HG03565 (cell line): ENCODE results near the gene NRXN3.

ENCODE experiments used
- ATAC-seq: cut with Tn5 transposase; IDR thresholded peaks from one replicate; pipeline ENCODE4 v1.9.1; 2021; ENCODE audit warnings: mild to moderate bottlenecking, moderate library complexity; ENCODE audit not compliant: unreplicated experiment

Gene NRXN3

GRCh38 chr14:78697341-78697740 is 527.2 kb downstream of the NRXN3 start:
- ATAC-seq = no peak

GRCh38 chr14:78698991-78699390 is 528.8 kb downstream of the NRXN3 start:
- ATAC-seq = no peak

- no peak for ATAC-seq
These were observed 530.1 kb downstream of the NRXN3 start for GRCh38 chr14:78700236-78700635.

GRCh38 chr14:78701246-78701645 is 531.1 kb downstream of the NRXN3 start:
- no peak for ATAC-seq

- ATAC-seq = no peak
These were observed 534.8 kb downstream of the NRXN3 start for GRCh38 chr14:78704965-78705364.

- no peak for ATAC-seq
These were observed 535.8 kb downstream of the NRXN3 start for GRCh38 chr14:78705989-78706388.

- no peak for ATAC-seq
These were observed 539.8 kb downstream of the NRXN3 start for GRCh38 chr14:78709795-78710557.

- ATAC-seq = no peak
These were observed 540.8 kb downstream of the NRXN3 start for GRCh38 chr14:78710963-78711362.

- ATAC-seq = no peak
These were observed 543.5 kb downstream of the NRXN3 start for GRCh38 chr14:78713716-78714115.

GRCh38 chr14:78714711-78715110 is 544.5 kb downstream of the NRXN3 start:
- ATAC-seq = no peak

- ATAC-seq = no peak
These were observed 551.7 kb downstream of the NRXN3 start for GRCh38 chr14:78721756-78722480.

- no peak for ATAC-seq
These were observed 554.9 kb downstream of the NRXN3 start for GRCh38 chr14:78725086-78725485.

GRCh38 chr14:78737116-78737515 is 566.9 kb downstream of the NRXN3 start:
- ATAC-seq = no peak

- ATAC-seq = no peak
These were observed 567.4 kb downstream of the NRXN3 start for GRCh38 chr14:78737601-78738000.

- ATAC-seq = no peak
These were observed 576.0 kb downstream of the NRXN3 start for GRCh38 chr14:78746086-78746595.

- no peak for ATAC-seq
These were observed 577.6 kb downstream of the NRXN3 start for GRCh38 chr14:78747813-78748212.

- ATAC-seq = no peak
These were observed 582.5 kb downstream of the NRXN3 start for GRCh38 chr14:78752518-78753188.

GRCh38 chr14:78754059-78754458 is 583.9 kb downstream of the NRXN3 start:
- ATAC-seq = no peak

- no peak for ATAC-seq
These were observed 588.2 kb downstream of the NRXN3 start for GRCh38 chr14:78758333-78758732.

- no peak for ATAC-seq
These were observed 592.2 kb downstream of the NRXN3 start for GRCh38 chr14:78762331-78762730.

GRCh38 chr14:78763746-78764145 is 593.6 kb downstream of the NRXN3 start:
- ATAC-seq = no peak

GRCh38 chr14:78764240-78764639 is 594.1 kb downstream of the NRXN3 start:
- ATAC-seq = no peak
